Neural progenitor cell (in vitro differentiated cells): Measurements from ENCODE around the gene S1PR3. TPM values are rescaled to one million over a fixed set of nuclear protein-coding genes. Genes with fewer than 3 reads are reported as not detected.

Experiments
- DNase-seq: peaks from one replicate; pipeline ENCODE4 v3.0.0-alpha.2; 2016; ENCODE audit warnings: low spot score
- H2AFZ ChIP-seq: fragments of 200-600 bp; sonication (generic); replicated peaks from 2 replicates; pipeline ENCODE4 v1.6.1; 2016; ENCODE audit warnings: antibody characterized with exemption
- H3F3A ChIP-seq: fragments of 200-600 bp; sonication (generic); 2 replicates; pipeline ENCODE4 v1.6.1; 2016; ENCODE audit warnings: antibody characterized with exemption, low read depth
- H3K27ac ChIP-seq: fragments of 200-600 bp; sonication (generic); 2 replicates; pipeline ENCODE4 v1.5.1; 2016; ENCODE audit warnings: mild to moderate bottlenecking
- H3K27me3 ChIP-seq: fragments of 200-600 bp; sonication (generic); 2 replicates; pipeline ENCODE4 v1.6.1; 2016; ENCODE audit warnings: mild to moderate bottlenecking, moderate library complexity
- H3K36me3 ChIP-seq: fragments of 200-600 bp; sonication (generic); 2 replicates; pipeline ENCODE4 v1.5.1; 2016
- H3K4me1 ChIP-seq: fragments of 200-600 bp; sonication (generic); 2 replicates; pipeline ENCODE4 v1.6.1; 2016; ENCODE audit warnings: mixed run types
- H3K4me2 ChIP-seq: fragments of 200-600 bp; sonication (generic); 2 replicates; pipeline ENCODE4 v1.6.1; 2016
- H3K4me3 ChIP-seq: fragments of 200-600 bp; sonication (generic); 2 replicates; pipeline ENCODE4 v1.5.1; 2016
- H3K79me2 ChIP-seq: fragments of 200-600 bp; sonication (generic); 2 replicates; pipeline ENCODE4 v1.6.1; 2016; ENCODE audit warnings: low read depth
- H3K9ac ChIP-seq: fragments of 200-600 bp; sonication (generic); 2 replicates; pipeline ENCODE4 v1.6.1; 2016
- H3K9me3 ChIP-seq: fragments of 200-600 bp; sonication (generic); 2 replicates; pipeline ENCODE4 v1.5.1; 2016; ENCODE audit warnings: low read depth
- H4K20me1 ChIP-seq: fragments of 200-600 bp; sonication (generic); 2 replicates; pipeline ENCODE4 v1.6.1; 2016; ENCODE audit warnings: low read depth
- H3K27ac Mint-ChIP-seq: 3 replicates; pipeline ENCODE4 v1.8.0; 2021; ENCODE audit warnings: mixed read lengths
- H3K27me3 Mint-ChIP-seq: 2 replicates; pipeline ENCODE4 v1.8.0; 2022; ENCODE audit warnings: low read depth, mild to moderate bottlenecking, inconsistent platforms, moderate library complexity, mixed read lengths; ENCODE audit not compliant: insufficient read depth
- H3K36me3 Mint-ChIP-seq: 3 replicates; pipeline ENCODE4 v1.8.0; 2021; ENCODE audit warnings: mixed read lengths
- H3K4me1 Mint-ChIP-seq: 3 replicates; pipeline ENCODE4 v1.8.0; 2021; ENCODE audit warnings: mixed read lengths
- H3K4me3 Mint-ChIP-seq: 3 replicates; pipeline ENCODE4 v1.8.0; 2021; ENCODE audit warnings: mild to moderate bottlenecking, moderate library complexity, mixed read lengths
- H3K9me3 Mint-ChIP-seq: 3 replicates; pipeline ENCODE4 v1.8.0; 2020; ENCODE audit warnings: mixed read lengths
- CTCF ChIP-seq: fragments of 200-600 bp; sonication (generic); IDR thresholded peaks from 2 replicates; pipeline ENCODE4 v1.5.1; 2017; ENCODE audit warnings: antibody characterized with exemption, mild to moderate bottlenecking
- EZH2 ChIP-seq: fragments of 200-600 bp; sonication (generic); IDR thresholded peaks from 2 replicates; pipeline ENCODE4 v1.6.1; 2017; ENCODE audit warnings: antibody characterized with exemption, mild to moderate bottlenecking, moderate library complexity
- EZH2phosphoT487 ChIP-seq: fragments of 200-600 bp; sonication (generic); IDR thresholded peaks from 2 replicates; pipeline ENCODE4 v1.6.1; 2017; ENCODE audit warnings: antibody characterized with exemption
- total RNA-seq: library from RNA; depleted of rRNA; stranded (reverse); fragments of >200 nt; gene quantifications from 2 replicates; pipeline ENCODE4 v1.2.3, GENCODE V29; 2015; ENCODE audit warnings: low replicate concordance

The S1PR3 gene
- total RNA-seq, 1 donor from 2014 or later: 21.6 TPM

DNA sequence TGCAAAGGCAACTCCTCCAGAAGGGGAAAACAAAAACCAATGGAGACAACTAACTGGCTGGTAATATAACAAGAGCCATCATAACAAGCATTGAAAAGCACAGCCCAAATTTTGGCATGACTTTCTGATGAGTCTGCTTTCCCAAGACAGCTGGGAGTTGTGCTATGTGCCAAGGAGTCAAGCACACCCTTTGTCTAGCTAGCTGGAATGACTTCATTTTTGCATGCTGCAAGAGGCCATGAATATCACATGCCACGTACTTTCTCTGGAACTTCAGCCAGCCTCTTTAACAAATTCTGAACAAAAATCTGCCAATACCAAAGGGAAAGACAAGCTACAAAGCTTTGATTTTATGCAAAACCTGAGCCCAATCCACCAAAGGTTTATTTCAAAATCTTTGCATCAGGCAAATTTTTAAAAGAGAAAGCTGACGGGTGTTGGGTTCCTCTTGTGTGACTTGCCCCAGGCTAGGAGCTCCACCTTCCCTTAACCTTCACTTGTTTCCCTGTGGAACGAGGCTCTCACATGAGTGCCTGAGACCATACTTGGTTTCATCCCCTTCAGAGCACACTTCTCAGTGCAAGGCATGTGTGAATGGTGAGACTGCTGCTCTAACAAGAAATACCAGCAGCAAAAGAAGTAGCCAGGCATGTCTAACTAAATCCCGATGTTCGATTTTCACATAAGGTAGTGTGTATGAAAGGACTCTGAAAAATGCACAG, 47.3 kb downstream of the S1PR3 start:
- H3K4me3 Mint-ChIP-seq: no peak overlapping the region
- Histone ChIP-seq H3K9ac (no peak overlapping the region), H3K4me1 (no peaks in the 10 kb centered on the region), H3K27ac (no peak overlapping the region), H3K79me2 (no peaks in the 10 kb centered on the region), H3F3A (no peaks in the 10 kb centered on the region), H4K20me1 (no peaks in the 10 kb centered on the region), H3K27me3 (no peaks in the 10 kb centered on the region), H3K4me3 (no peak overlapping the region), H2AFZ (no peak overlapping the region), H3K36me3 (no peaks in the 10 kb centered on the region), H3K4me2 (no peak overlapping the region), H3K9me3 (no peaks in the 10 kb centered on the region)
- no peaks in the 10 kb centered on the region for H3K4me1 Mint-ChIP-seq
- no peaks in the 10 kb centered on the region for H3K27me3 Mint-ChIP-seq
- H3K27ac Mint-ChIP-seq: no peak overlapping the region
- no peak for DNase-seq
- TF ChIP-seq CTCF: no peak
- no peak for TF ChIP-seq EZH2
- TF ChIP-seq EZH2phosphoT487: no peak
- peaks cover 34% of the 10 kb centered on the region for H3K36me3 Mint-ChIP-seq
- H3K9me3 Mint-ChIP-seq: no peaks in the 10 kb centered on the region

GRCh38 chr9:89039104-89039465, 47.8 kb downstream of the S1PR3 start:
- H3K36me3 Mint-ChIP-seq: peaks cover 32% of the 10 kb centered on the region
- no peaks in the 10 kb centered on the region for H4K20me1 ChIP-seq
- no peak overlapping the region for H3K4me3 Mint-ChIP-seq
- no peak overlapping the region for H3K27ac Mint-ChIP-seq
- no peaks in the 10 kb centered on the region for H3K9me3 Mint-ChIP-seq
- no peaks in the 10 kb centered on the region for H3K9me3 ChIP-seq
- H2AFZ ChIP-seq: no peak overlapping the region
- H3K27me3 ChIP-seq: no peaks in the 10 kb centered on the region
- H3K36me3 ChIP-seq: no peaks in the 10 kb centered on the region
- no peak overlapping the region for H3K9ac ChIP-seq
- no peak overlapping the region for H3K27ac ChIP-seq
- H3K4me2 ChIP-seq: no peak overlapping the region
- H3K4me3 ChIP-seq: no peak overlapping the region
- no peaks in the 10 kb centered on the region for H3K79me2 ChIP-seq
- no peak for DNase-seq
- H3F3A ChIP-seq: no peaks in the 10 kb centered on the region
- H3K27me3 Mint-ChIP-seq: no peaks in the 10 kb centered on the region
- TF ChIP-seq CTCF (no peak), EZH2phosphoT487 (no peak), EZH2 (no peak)
- no peaks in the 10 kb centered on the region for H3K4me1 Mint-ChIP-seq
- H3K4me1 ChIP-seq: no peaks in the 10 kb centered on the region

- TF ChIP-seq EZH2: no peak
- TF ChIP-seq CTCF: no peak
- TF ChIP-seq EZH2phosphoT487: no peak
- Mint-ChIP-seq H3K4me3 (no peak overlapping the region), H3K36me3 (peaks cover 31% of the 10 kb centered on the region), H3K9me3 (no peaks in the 10 kb centered on the region), H3K27ac (no peak overlapping the region), H3K27me3 (no peaks in the 10 kb centered on the region), H3K4me1 (no peaks in the 10 kb centered on the region)
- H3K27me3 ChIP-seq: no peaks in the 10 kb centered on the region
- no peak overlapping the region for H2AFZ ChIP-seq
- H3F3A ChIP-seq: no peaks in the 10 kb centered on the region
- no peak overlapping the region for H3K27ac ChIP-seq
- H3K4me2 ChIP-seq: no peak overlapping the region
- no peaks in the 10 kb centered on the region for H3K79me2 ChIP-seq
- H3K9ac ChIP-seq: no peak overlapping the region
- no peak overlapping the region for H3K4me3 ChIP-seq
- H3K9me3 ChIP-seq: no peaks in the 10 kb centered on the region
- H3K36me3 ChIP-seq: no peaks in the 10 kb centered on the region
- no peaks in the 10 kb centered on the region for H4K20me1 ChIP-seq
- DNase-seq: no peak
- no peaks in the 10 kb centered on the region for H3K4me1 ChIP-seq
These were observed 48.4 kb downstream of the S1PR3 start for GRCh38 chr9:89039664-89040063.
